HepG2 (cell line): Measurements from ENCODE around the gene ZNF597. TPM values are rescaled to one million over a fixed set of nuclear protein-coding genes. Genes with fewer than 3 reads are reported as not detected.

ENCODE experiments used
- ASH2L ChIP-seq: fragments of 300-600, 200-600 bp; sonication (generic); IDR thresholded peaks from 2 replicates; pipeline ENCODE4 v1.7.0; 2017; ENCODE audit warnings: low read depth, mild to moderate bottlenecking, moderate library complexity, mixed read lengths, low read length; ENCODE audit not compliant: insufficient read length
- ELF3 ChIP-seq: IDR thresholded peaks from 2 replicates; pipeline ENCODE4 v1.6.1; 2016; ENCODE audit warnings: missing genetic modification reagents, missing compliant biosample characterization
- ETS1 ChIP-seq: sonication (generic); formaldehyde crosslinking; IDR thresholded peaks from 2 replicates; pipeline ENCODE4 v1.4.0; 2020; ENCODE audit warnings: missing genetic modification reagents
- EZH2 ChIP-seq: conservative IDR thresholded peaks from 2 replicates; pipeline ENCODE4 v1.6.1; 2012; ENCODE audit warnings: mild to moderate bottlenecking, low read depth, low read length, moderate library complexity
- MIXL1 ChIP-seq: IDR thresholded peaks from 2 replicates; pipeline ENCODE4 v1.6.1; 2016
- NR2F6 ChIP-seq, 2 experiments: IDR thresholded peaks; 2 replicates each; pipeline ENCODE4 v1.6.1; 2016; ENCODE audit warnings: antibody characterized with exemption in 1 of 2, mild to moderate bottlenecking in 1 of 2
- SKIL ChIP-seq: sonication (generic); formaldehyde crosslinking; IDR thresholded peaks from 2 replicates; pipeline ENCODE4 v1.8.0; 2022; ENCODE audit warnings: missing genetic modification reagents, mild to moderate bottlenecking, moderate library complexity, borderline replicate concordance
- SP4 ChIP-seq: sonication (generic); formaldehyde crosslinking; IDR thresholded peaks from 2 replicates; pipeline ENCODE4 v1.8.1; 2023; ENCODE audit warnings: mild to moderate bottlenecking, missing genetic modification reagents
- SRY ChIP-seq: sonication (generic); formaldehyde crosslinking; IDR thresholded peaks from 2 replicates; pipeline ENCODE4 v1.8.0; 2022; ENCODE audit warnings: mild to moderate bottlenecking, missing genetic modification reagents
- STAG1 ChIP-seq: sonication (generic); formaldehyde crosslinking; IDR thresholded peaks from 2 replicates; pipeline ENCODE4 v1.4.0; 2020; ENCODE audit warnings: missing genetic modification reagents
- ZNF234 ChIP-seq: sonication (generic); formaldehyde crosslinking; conservative IDR thresholded peaks from 2 replicates; pipeline ENCODE4 v1.5.1; 2020; ENCODE audit warnings: mild to moderate bottlenecking, missing genetic modification reagents
- ZNF549 ChIP-seq: sonication (generic); formaldehyde crosslinking; IDR thresholded peaks from 2 replicates; pipeline ENCODE4 v1.5.0; 2020; ENCODE audit warnings: missing genetic modification reagents
- ZNF619 ChIP-seq: sonication (generic); formaldehyde crosslinking; IDR thresholded peaks from 2 replicates; pipeline ENCODE4 v1.4.0; 2020; ENCODE audit warnings: mild to moderate bottlenecking, missing genetic modification reagents
- ZNF660 ChIP-seq: sonication (generic); formaldehyde crosslinking; IDR thresholded peaks from 2 replicates; pipeline ENCODE4 v1.5.1; 2020; ENCODE audit warnings: mild to moderate bottlenecking, low read depth, missing genetic modification reagents, borderline replicate concordance
- ZNF781 ChIP-seq: sonication (generic); formaldehyde crosslinking; IDR thresholded peaks from 2 replicates; pipeline ENCODE4 v1.5.1; 2020; ENCODE audit warnings: borderline replicate concordance, mild to moderate bottlenecking, missing genetic modification reagents; ENCODE audit errors: not compliant biosample characterization
- polyA plus RNA-seq, 8 experiments: library from polyadenylated mRNA; depleted of rRNA in 3 of 8; stranded (reverse) in 7 of 8; unstranded in 1 of 8; fragments of >200 nt; fragmentation: Illumina TruSeq in 4 of 8; extraction: Trizol in 4 of 8; gene quantifications; 2 replicates each; pipeline versions ENCODE4 v1.2.1 to v1.2.3, GENCODE V29; 2011 to 2016; ENCODE audit warnings: low read depth in 4 of 8, missing spikeins in 1 of 8, mixed read lengths in 1 of 8; ENCODE audit not compliant: insufficient read depth in 1 of 8
- total RNA-seq, 5 experiments: library from RNA; depleted of rRNA; stranded (reverse); fragments of >200 nt; fragmentation: Illumina TruSeq; extraction: Trizol; gene quantifications; 2 replicates each; pipeline ENCODE4 v1.2.3, GENCODE V29; 2016; ENCODE audit warnings: low read depth in 1 of 5
- TF ChIP-seq, protein P1 (sequence below): IDR thresholded peaks from 2 replicates; pipeline ENCODE4 v1.6.1; 2016; ENCODE audit warnings: missing compliant biosample characterization, missing genetic modification reagents, borderline replicate concordance
- TF ChIP-seq, protein P2 (sequence below): sonication (generic); formaldehyde crosslinking; IDR thresholded peaks from 2 replicates; pipeline ENCODE4 v1.5.0; 2020; ENCODE audit warnings: mild to moderate bottlenecking, missing genetic modification reagents, moderate library complexity

The ZNF597 gene
- total and polyA plus RNA-seq, 2 of the 13 experiments (the other 11 are each of a cell fraction or from before 2014, with no cell fraction given) = 1.3 to 2.4 TPM

DNA sequence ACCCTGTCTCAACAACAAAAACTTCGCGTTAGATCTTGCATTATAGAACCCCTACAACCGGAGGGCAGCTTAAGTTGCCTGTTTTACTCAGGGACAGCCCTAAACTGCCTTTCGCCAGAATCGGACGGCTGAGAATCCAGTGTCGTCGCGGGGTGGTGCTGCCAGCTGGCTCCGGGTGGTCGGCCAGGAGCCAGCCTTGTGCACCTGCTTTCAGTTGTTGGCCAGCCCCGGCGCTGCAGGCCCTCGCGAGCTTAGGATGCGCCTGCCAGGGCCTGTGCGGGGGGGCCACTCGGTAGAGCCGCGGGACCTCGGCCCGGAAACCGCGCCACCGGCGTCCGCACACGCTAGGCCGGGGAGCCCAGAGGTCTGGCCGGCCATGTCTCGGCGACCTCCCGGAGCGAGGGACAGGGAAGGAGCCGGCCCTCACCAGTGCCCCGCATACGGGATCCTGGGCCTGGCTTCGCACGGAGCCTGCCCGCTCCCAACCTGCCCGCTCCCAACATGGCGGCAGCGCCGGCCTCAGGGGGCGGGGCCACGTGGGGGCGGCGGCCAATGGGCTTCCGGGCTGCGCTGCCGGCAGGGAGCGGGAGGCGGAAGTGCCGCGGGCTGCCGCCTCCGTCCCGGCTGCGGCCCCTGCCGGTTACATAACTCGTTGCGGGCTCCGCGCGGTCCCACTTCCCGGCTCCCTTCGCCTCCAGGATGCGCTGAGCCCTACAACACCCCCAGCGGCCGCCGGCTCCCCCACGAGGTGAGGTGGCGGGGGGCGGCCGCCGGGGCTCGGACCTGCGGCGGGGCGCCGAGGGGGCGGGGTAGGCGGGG is 14.3 kb upstream of the ZNF597 start (continued):
- TF ChIP-seq ETS1 = peak; percentile 61; the same call in 1 of the 2 replicates
- peak; percentile 58; the same call in 1 of the 2 replicates for TF ChIP-seq ZNF549
- TF ChIP-seq ZNF781 (CRISPR knock-in tag) = peak; percentile 71
- TF ChIP-seq, protein P1, sequence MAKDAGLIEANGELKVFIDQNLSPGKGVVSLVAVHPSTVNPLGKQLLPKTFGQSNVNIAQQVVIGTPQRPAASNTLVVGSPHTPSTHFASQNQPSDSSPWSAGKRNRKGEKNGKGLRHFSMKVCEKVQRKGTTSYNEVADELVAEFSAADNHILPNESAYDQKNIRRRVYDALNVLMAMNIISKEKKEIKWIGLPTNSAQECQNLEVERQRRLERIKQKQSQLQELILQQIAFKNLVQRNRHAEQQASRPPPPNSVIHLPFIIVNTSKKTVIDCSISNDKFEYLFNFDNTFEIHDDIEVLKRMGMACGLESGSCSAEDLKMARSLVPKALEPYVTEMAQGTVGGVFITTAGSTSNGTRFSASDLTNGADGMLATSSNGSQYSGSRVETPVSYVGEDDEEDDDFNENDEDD (CRISPR knock-in tag) = peak; percentile 67; the same call in 1 of the 2 replicates
- TF ChIP-seq ZNF660 (CRISPR knock-in tag) = no peak
- no peak for TF ChIP-seq NR2F6 (IDR thresholded peaks at IDR 0.05)
- TF ChIP-seq NR2F6 (CRISPR knock-in tag; IDR thresholded peaks at IDR 0.05) = no peak; the same call in 1 of the 2 replicates
- TF ChIP-seq SRY (CRISPR knock-in tag) = peak; percentile 83
- peak; percentile 95 for TF ChIP-seq SP4 (CRISPR knock-in tag)
- no peak; the same call in 1 of the 2 replicates for TF ChIP-seq ELF3 (CRISPR knock-in tag)
- TF ChIP-seq ASH2L = peak; percentile 83
- no peak; the same call in 1 of the 2 replicates for TF ChIP-seq ZNF234
- TF ChIP-seq SKIL (CRISPR knock-in tag) = no peak
- no peak for TF ChIP-seq EZH2
- TF ChIP-seq ZNF619 (CRISPR knock-in tag) = no peak
- TF ChIP-seq, protein P2, sequence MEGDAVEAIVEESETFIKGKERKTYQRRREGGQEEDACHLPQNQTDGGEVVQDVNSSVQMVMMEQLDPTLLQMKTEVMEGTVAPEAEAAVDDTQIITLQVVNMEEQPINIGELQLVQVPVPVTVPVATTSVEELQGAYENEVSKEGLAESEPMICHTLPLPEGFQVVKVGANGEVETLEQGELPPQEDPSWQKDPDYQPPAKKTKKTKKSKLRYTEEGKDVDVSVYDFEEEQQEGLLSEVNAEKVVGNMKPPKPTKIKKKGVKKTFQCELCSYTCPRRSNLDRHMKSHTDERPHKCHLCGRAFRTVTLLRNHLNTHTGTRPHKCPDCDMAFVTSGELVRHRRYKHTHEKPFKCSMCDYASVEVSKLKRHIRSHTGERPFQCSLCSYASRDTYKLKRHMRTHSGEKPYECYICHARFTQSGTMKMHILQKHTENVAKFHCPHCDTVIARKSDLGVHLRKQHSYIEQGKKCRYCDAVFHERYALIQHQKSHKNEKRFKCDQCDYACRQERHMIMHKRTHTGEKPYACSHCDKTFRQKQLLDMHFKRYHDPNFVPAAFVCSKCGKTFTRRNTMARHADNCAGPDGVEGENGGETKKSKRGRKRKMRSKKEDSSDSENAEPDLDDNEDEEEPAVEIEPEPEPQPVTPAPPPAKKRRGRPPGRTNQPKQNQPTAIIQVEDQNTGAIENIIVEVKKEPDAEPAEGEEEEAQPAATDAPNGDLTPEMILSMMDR (CRISPR knock-in tag) = peak; percentile 41; the same call in 1 of the 2 replicates
- no peak for TF ChIP-seq MIXL1
- no peak; the same call in 1 of the 2 replicates for TF ChIP-seq STAG1
